ENCODE results near the gene ASIP. TPM values are rescaled to one million over a fixed set of nuclear protein-coding genes. Genes with fewer than 3 reads are reported as not detected.

ASIP gene
- total and polyA plus RNA-seq, 4 donors: 0.39 to 0.62 TPM; not detected in 2

- TF ChIP-seq HNF4A (conservative IDR thresholded peaks at IDR 0.05) (no peak), HNF4G (IDR thresholded peaks at IDR 0.05) (no peak), RAD21 (IDR thresholded peaks at IDR 0.05) (no peak), TAF1 (conservative IDR thresholded peaks at IDR 0.05) (no peak), GABPA (IDR thresholded peaks at IDR 0.05 in 1 of 2, conservative IDR thresholded peaks at IDR 0.05 in 1 of 2) (no peak), NR2F2 (IDR thresholded peaks at IDR 0.05) (no peak), ZBTB33 (IDR thresholded peaks at IDR 0.05) (no peak), MAX (IDR thresholded peaks at IDR 0.05) (no peak), REST (IDR thresholded peaks at IDR 0.05) (no peak), SP1 (IDR thresholded peaks at IDR 0.05) (no peak), CTCF (IDR thresholded peaks at IDR 0.05; ENCODE audit: low read depth, low read length, missing input control) (no peak), FOXA1 (IDR thresholded peaks at IDR 0.05) (no peak), RXRA (IDR thresholded peaks at IDR 0.05) (no peak), YY1 (IDR thresholded peaks at IDR 0.05) (no peak), EGR1 (IDR thresholded peaks at IDR 0.05; ENCODE audit: low read depth in 2 of 2) (no peak), JUND (IDR thresholded peaks at IDR 0.05) (no peak), ATF3 (IDR thresholded peaks at IDR 0.05) (no peak), FOXA2 (IDR thresholded peaks at IDR 0.05) (no peak)
- H3K4me1 ChIP-seq (ENCODE audit: control insufficient read depth in 4 of 4, insufficient read depth in 4 of 4, low read length in 3 of 4): peaks cover 0 to 38% (median 30%) of the 10 kb centered on the region in 4 donors
Measured at GRCh38 chr20:34315236-34315635, 74.0 kb downstream of the ASIP start.

More at GRCh38 chr20:34315236-34315635, 74.0 kb downstream of the ASIP start:
- DNase-seq (ENCODE audit: low spot score): no peak
- no peak overlapping the region for H3K4me3 ChIP-seq (ENCODE audit: low read depth in 1 of 3, low read length in 3 of 3)
- no peaks in the 10 kb centered on the region for H3K36me3 ChIP-seq (ENCODE audit: control insufficient read depth in 4 of 4, insufficient read depth in 3 of 4, low read depth in 1 of 4, low read length in 3 of 4)
- H3K27ac ChIP-seq (ENCODE audit: low read depth in 1 of 2, low read length in 2 of 2): no peak overlapping the region
- no peak overlapping the region for H3K9ac ChIP-seq (ENCODE audit: low read depth in 1 of 2, low read length in 2 of 2)
- WGBS: 93% methylated on average over 3 of the region's 3 CpGs
- H3K9me3 ChIP-seq (ENCODE audit: control insufficient read depth in 4 of 4, low read length in 3 of 4): no peaks in the 10 kb centered on the region
- no peaks in the 10 kb centered on the region for H3K27me3 ChIP-seq (ENCODE audit: control insufficient read depth in 4 of 4, insufficient read depth in 4 of 4, low read length in 3 of 4)
